HCT116 (cell line): Measurements from ENCODE around the gene MYCBP.

Experiments used
- CEBPB ChIP-seq: IDR thresholded peaks from 2 replicates; pipeline ENCODE4 v1.6.1; 2012; ENCODE audit warnings: low read depth
- CTCF ChIP-seq, 3 experiments: fragments of 200-600 bp in 1 of 3; sonication (generic) in 1 of 3; IDR thresholded peaks in 2 of 3; conservative IDR thresholded peaks in 1 of 3; 2 replicates each; pipeline ENCODE4 v1.5.1; 2012 to 2017; ENCODE audit warnings: low read depth in 2 of 3, low read length in 2 of 3, antibody characterized with exemption in 1 of 3, borderline replicate concordance in 1 of 3, control low read depth in 1 of 3, mild to moderate bottlenecking in 1 of 3, mixed read lengths in 1 of 3, mixed run types in 1 of 3, moderate library complexity in 1 of 3; ENCODE audit not compliant: insufficient read depth in 1 of 3
- EGR1 ChIP-seq: IDR thresholded peaks from 2 replicates; pipeline ENCODE4 v1.6.1; 2012; ENCODE audit warnings: low read depth
- ELF1 ChIP-seq: IDR thresholded peaks from 2 replicates; pipeline ENCODE4 v1.6.1; 2012; ENCODE audit warnings: low read depth, borderline replicate concordance
- EZH2 ChIP-seq: fragments of 200-600 bp; sonication (generic); IDR thresholded peaks from 2 replicates; pipeline ENCODE4 v1.6.1; 2017; ENCODE audit warnings: antibody characterized with exemption, mixed run types
- EZH2phosphoT487 ChIP-seq: fragments of 200-600 bp; IDR thresholded peaks from 2 replicates; pipeline ENCODE4 v1.6.1; 2018; ENCODE audit warnings: antibody characterized with exemption, borderline replicate concordance
- FOSL1 ChIP-seq: IDR thresholded peaks from 2 replicates; pipeline ENCODE4 v1.6.1; 2012; ENCODE audit warnings: low read depth
- POLR2A ChIP-seq: IDR thresholded peaks from 2 replicates; pipeline ENCODE4 v1.7.0; 2011; ENCODE audit warnings: borderline replicate concordance; ENCODE audit not compliant: insufficient read depth, insufficient read length; ENCODE audit errors: extremely low read depth
- ZNF274 ChIP-seq: fragments of 200-500 bp; sonication (Bioruptor generic); IDR thresholded peaks from 2 replicates; pipeline ENCODE4 v1.6.1; 2014; ENCODE audit warnings: mild to moderate bottlenecking, low read depth, low read length, inconsistent platforms

GRCh38 chr1:38892976-38893375, 19.8 kb upstream of the MYCBP start:
- TF ChIP-seq POLR2A = no peak
- no peak for TF ChIP-seq CTCF (IDR thresholded peaks at IDR 0.05 in 2 of 3, conservative IDR thresholded peaks at IDR 0.05 in 1 of 3; ENCODE audit: borderline replicate concordance in 1 of 3, insufficient read depth in 1 of 3, low read depth in 2 of 3, low read length in 2 of 3)
- TF ChIP-seq ELF1 = no peak
- no peak for TF ChIP-seq FOSL1
- no peak for TF ChIP-seq CEBPB
- TF ChIP-seq EZH2 = no peak
- no peak for TF ChIP-seq ZNF274
- TF ChIP-seq EZH2phosphoT487 = no peak
- no peak for TF ChIP-seq EGR1
